HL-60/S4 treated with retinoic acid at 250 ng/mL for 4 days and 3 days (cell line): ENCODE measurements around the gene BHLHE40.

Experiments
- in situ Hi-C: fragments of 300-500 bp; cut with MboI; formaldehyde crosslinking; loops from 2 replicates; pipeline ENCODE4 v1.7.0; 2022; ENCODE audit warnings: low sequenced_read_pairs

Gene BHLHE40

DNA sequence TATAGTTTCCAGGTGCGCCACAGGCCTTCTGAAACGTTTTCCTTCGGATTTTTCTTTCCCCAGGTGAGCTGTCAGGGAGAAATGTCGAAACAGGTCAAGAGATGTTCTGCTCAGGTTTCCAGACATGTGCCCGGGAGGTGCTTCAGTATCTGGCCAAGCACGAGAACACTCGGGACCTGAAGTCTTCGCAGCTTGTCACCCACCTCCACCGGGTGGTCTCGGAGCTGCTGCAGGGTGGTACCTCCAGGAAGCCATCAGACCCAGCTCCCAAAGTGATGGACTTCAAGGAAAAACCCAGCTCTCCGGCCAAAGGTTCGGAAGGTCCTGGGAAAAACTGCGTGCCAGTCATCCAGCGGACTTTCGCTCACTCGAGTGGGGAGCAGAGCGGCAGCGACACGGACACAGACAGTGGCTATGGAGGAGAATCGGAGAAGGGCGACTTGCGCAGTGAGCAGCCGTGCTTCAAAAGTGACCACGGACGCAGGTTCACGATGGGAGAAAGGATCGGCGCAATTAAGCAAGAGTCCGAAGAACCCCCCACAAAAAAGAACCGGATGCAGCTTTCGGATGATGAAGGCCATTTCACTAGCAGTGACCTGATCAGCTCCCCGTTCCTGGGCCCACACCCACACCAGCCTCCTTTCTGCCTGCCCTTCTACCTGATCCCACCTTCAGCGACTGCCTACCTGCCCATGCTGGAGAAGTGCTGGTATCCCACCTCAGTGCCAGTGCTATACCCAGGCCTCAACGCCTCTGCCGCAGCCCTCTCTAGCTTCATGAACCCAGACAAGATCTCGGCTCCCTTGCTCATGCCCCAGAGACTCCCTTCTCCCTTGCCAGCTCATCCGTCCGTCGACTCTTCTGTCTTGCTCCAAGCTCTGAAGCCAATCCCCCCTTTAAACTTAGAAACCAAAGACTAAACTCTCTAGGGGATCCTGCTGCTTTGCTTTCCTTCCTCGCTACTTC, 3.8 kb downstream of the BHLHE40 start:
- in situ Hi-C loops, result no loop called here

- in situ Hi-C loops, result no loop called here
Measured at GRCh38 chr3:4983739-4984510, 4.7 kb downstream of the BHLHE40 start.

GRCh38 chr3:4984511-4984864, 5.3 kb downstream of the BHLHE40 start:
- in situ Hi-C loops, result no loop called here

- in situ Hi-C loops, result no loop called here
Measured at GRCh38 chr3:4985330-4986174, 6.3 kb downstream of the BHLHE40 start.

- in situ Hi-C loops, result no loop called here
Measured at GRCh38 chr3:4986175-4986781, 7.0 kb downstream of the BHLHE40 start.

- in situ Hi-C loops, result no loop called here
Measured at GRCh38 chr3:4986782-4987537, 7.7 kb downstream of the BHLHE40 start.

DNA sequence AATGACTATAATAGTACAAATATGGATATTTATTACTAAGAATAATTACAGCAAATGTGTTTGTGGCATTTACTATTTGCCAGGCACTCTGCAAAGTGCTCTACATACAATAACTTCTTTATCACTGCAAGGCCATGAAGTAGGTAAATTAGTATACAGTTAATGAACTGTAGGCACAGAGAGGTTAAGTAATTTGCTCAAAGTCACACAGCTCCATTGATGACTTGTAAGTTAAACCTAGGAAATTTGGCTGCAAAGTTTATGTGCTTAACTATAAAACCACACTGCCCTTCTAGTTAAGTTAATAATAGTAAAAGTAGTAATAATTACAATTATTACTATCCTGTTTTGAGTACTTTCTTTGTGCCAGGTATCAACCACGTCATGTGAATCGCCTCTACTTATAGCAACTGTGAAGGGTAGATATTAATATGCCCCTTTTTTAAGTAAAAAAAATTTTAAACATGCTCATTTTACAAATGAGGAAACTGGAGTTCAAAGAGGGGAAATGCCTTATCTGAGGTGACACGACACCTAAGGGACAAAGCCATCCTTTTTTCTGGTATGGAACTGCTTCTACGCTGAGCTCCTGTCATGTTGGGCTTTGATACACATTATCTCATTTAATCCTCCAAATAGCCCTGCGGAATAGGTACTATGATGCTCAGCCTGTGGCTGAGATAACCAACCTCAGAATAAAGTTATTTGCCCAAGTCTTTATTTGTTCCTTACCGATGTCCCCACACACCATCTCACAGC, 8.5 kb downstream of the BHLHE40 start:
- in situ Hi-C loops, result no loop called here

- in situ Hi-C loops, result no loop called here
Measured at GRCh38 chr3:4988983-4989834, 10.0 kb downstream of the BHLHE40 start.

DNA sequence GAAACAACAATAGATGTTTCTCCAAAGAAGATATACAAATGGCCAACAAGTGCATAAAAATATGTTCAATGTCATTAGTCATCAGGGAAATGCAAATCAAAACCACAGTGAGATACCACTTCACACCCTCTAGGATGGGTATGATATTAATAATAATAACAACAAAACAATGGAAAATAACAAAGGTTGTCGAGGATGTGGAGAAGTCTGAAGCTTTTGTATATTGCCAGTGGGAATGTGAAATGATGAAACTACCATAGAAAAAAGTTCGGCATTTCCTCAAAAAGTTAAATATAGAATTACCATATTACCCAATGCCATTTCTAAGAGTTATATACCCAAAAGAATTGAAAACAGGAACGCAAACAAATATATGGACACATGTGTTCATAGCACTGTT, 10.8 kb downstream of the BHLHE40 start:
- in situ Hi-C loops, result no loop called here

- in situ Hi-C loops, result no loop called here
Measured at GRCh38 chr3:4992118-4992517, 12.9 kb downstream of the BHLHE40 start.

DNA sequence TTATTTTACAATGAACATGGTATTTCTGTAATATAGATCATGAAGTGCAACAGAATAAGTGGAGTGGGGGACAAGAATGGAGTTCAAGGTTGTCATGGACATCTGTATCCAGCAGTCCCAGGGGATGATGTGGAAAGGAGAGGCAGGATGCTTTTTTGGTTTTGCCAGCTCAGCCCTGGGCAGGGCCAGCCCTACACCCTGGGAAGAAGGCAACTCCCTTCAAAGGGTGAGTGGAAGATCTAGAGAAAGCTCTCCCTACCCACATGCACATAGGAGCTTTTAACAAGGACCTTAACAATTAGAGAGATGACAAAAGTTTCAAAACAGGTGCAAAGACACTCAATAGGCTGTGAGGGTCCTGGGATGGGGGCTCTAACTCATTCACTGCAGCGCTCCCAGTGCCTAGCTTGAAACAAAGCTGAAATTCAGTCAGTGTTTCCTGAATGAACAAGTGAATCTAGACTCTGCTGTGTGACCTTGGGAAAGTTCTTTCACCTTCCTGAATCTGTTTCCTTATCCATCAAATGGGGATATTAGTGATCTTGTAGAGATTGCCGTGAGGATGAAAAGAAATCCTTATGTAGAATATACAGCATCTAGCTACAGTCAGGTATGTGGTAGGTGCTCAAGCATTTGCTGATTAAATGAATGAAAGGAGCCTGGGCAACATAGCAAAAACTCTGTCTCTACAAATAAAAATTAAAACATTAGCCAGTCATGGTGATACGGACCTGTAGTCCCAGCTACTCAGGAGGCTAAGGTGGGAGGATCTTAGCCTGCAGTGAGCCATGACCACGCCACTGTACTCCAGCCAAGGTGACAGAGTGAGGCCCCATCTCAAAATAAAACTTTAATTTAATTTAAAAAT, 14.3 kb downstream of the BHLHE40 start:
- in situ Hi-C loops, result no loop called here

GRCh38 chr3:4994144-4994730, 15.0 kb downstream of the BHLHE40 start:
- in situ Hi-C loops, result no loop called here

DNA sequence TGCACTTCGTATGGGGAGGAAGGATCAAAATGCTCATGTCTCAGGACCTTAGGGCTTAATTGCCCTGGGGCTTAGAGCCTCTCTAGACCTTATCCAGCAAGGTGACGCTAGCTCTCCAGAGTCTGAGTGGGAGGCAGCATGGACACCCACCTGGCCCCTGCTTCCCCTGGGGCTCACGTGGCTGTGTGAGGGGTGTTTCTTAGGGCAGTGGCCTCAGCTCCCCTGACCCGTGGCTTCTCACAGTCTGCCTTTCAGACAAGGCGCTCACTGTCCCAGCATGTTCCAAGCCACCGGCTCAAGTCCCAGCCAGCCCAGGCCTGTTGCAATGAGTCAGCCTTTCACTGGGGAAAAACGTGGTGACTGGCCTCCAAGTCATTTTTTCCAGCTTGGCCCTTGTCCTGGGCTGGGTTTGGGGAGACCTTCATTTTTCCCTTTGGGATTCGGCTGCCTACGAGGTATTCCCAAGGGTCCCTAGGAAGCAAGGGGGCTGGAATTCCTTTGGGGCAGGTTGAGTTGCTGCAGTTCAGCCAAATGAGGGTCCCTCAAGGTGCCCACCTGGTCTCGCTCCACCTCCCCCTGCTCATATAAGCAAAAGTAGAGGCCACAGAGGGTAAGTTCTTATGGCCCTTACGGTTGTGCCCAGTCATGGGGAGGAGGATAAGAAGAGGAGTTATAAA, 15.7 kb downstream of the BHLHE40 start:
- in situ Hi-C loops, result no loop called here

GRCh38 chr3:4995500-4996053, 16.3 kb downstream of the BHLHE40 start:
- in situ Hi-C loops, result no loop called here

- in situ Hi-C loops, result no loop called here
Measured at GRCh38 chr3:4996223-4996765, 17.1 kb downstream of the BHLHE40 start.

DNA sequence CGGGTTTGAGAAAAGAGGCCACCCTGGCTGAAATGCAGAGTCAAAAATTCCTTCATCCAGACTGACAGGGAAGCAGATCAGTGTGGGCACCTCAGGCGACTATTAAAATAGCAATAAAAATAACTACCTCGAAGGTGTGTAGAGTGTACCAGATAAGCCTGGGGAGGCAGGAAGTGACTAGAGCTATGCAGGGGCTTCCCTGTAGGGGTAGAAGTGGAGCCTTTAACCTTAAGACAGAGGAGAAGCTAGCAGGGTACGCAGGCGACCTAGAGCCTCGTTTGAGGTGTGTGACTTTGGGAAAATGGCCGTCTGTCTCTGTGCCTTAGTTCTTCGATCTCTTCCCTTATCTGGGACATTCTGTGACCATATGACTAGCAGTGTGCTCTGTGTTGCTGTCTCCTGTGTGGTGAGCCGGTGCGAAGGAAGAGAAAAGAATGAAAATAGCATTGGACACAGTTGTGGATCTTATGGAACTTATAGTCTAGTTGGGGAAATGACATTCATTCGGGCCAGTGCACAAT, 17.6 kb downstream of the BHLHE40 start:
- in situ Hi-C loops, result no loop called here
